Kidney epithelial cell (primary cell): Measurements from ENCODE around the gene KIF7. TPM values are rescaled to one million over a fixed set of nuclear protein-coding genes. Genes with fewer than 3 reads are reported as not detected.

Experiments used
- DNase-seq: peaks from one replicate; pipeline ENCODE4 v3.0.0-alpha.2; 2010; ENCODE audit warnings: low read depth
- H3K27me3 ChIP-seq: 2 replicates; pipeline ENCODE4 v1.6.0; 2011; ENCODE audit warnings: low read length; ENCODE audit not compliant: control insufficient read depth, insufficient read depth
- H3K36me3 ChIP-seq: 2 replicates; pipeline ENCODE4 v1.5.1; 2011; ENCODE audit warnings: low read length; ENCODE audit not compliant: control insufficient read depth, insufficient read depth
- H3K4me3 ChIP-seq: 2 replicates; pipeline ENCODE4 v1.5.1; 2011; ENCODE audit warnings: low read depth, mild to moderate bottlenecking, control low read depth, low read length
- total RNA-seq: library from RNA; depleted of rRNA; stranded (reverse); fragments of >200 nt; gene quantifications from 2 replicates; pipeline ENCODE4 v1.2.3, GENCODE V29; 2015
- TF ChIP-seq, protein P1 (sequence below): IDR thresholded peaks from 2 replicates; pipeline ENCODE4 v1.5.1; 2011; ENCODE audit warnings: mild to moderate bottlenecking, moderate library complexity, low read length, control low read depth, inconsistent platforms; ENCODE audit not compliant: insufficient read depth, poor library complexity, severe bottlenecking

KIF7 gene
- total RNA-seq, 1 donor from 2014 or later = 5.4 TPM

DNA sequence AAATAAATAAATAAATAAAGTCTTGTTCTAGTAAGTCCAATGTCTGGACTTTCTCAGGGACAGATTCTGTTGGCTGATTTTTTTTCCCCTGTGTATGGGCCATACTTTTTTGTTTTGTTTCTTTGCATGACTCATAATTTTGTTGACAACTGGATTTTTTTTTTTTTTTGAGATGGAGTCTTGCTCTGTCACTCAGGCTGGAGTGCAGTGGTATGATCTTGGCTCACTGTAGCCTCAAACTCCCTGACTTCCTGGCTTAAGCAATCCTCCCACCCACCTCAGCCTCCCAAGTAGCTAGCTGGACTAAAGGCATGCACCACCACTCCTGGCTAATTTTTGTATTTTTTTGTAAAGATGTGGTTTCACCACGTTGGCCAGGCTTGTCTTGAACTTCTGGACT is 41.1 kb downstream of the KIF7 start:
- DNase-seq = no peak
- TF ChIP-seq, protein P1, sequence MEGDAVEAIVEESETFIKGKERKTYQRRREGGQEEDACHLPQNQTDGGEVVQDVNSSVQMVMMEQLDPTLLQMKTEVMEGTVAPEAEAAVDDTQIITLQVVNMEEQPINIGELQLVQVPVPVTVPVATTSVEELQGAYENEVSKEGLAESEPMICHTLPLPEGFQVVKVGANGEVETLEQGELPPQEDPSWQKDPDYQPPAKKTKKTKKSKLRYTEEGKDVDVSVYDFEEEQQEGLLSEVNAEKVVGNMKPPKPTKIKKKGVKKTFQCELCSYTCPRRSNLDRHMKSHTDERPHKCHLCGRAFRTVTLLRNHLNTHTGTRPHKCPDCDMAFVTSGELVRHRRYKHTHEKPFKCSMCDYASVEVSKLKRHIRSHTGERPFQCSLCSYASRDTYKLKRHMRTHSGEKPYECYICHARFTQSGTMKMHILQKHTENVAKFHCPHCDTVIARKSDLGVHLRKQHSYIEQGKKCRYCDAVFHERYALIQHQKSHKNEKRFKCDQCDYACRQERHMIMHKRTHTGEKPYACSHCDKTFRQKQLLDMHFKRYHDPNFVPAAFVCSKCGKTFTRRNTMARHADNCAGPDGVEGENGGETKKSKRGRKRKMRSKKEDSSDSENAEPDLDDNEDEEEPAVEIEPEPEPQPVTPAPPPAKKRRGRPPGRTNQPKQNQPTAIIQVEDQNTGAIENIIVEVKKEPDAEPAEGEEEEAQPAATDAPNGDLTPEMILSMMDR = no peak
- H3K4me3 ChIP-seq = no peak overlapping the region
- peaks cover 2% of the 10 kb centered on the region for H3K36me3 ChIP-seq
- H3K27me3 ChIP-seq = no peaks in the 10 kb centered on the region

- TF ChIP-seq, protein P1 = no peak
- H3K27me3 ChIP-seq = no peaks in the 10 kb centered on the region
- no peak for DNase-seq
- H3K4me3 ChIP-seq = no peak overlapping the region
- peaks cover 2% of the 10 kb centered on the region for H3K36me3 ChIP-seq
Observed at GRCh38 chr15:89613031-89613430, 42.2 kb downstream of the KIF7 start.

- TF ChIP-seq, protein P1 = no peak
- H3K27me3 ChIP-seq = no peaks in the 10 kb centered on the region
- H3K36me3 ChIP-seq = peaks cover 2% of the 10 kb centered on the region
- H3K4me3 ChIP-seq = no peak overlapping the region
- DNase-seq = no peak
Observed at GRCh38 chr15:89611317-89611716, 44.0 kb downstream of the KIF7 start.

GRCh38 chr15:89599021-89599420 is 56.2 kb downstream of the KIF7 start:
- Histone ChIP-seq H3K27me3 (no peaks in the 10 kb centered on the region), H3K36me3 (peaks cover 2% of the 10 kb centered on the region), H3K4me3 (no peak overlapping the region)
- TF ChIP-seq, protein P1 = no peak
- DNase-seq = no peak

- no peaks in the 10 kb centered on the region for H3K36me3 ChIP-seq
- DNase-seq = no peak
- H3K4me3 ChIP-seq = no peak overlapping the region
- no peaks in the 10 kb centered on the region for H3K27me3 ChIP-seq
- TF ChIP-seq, protein P1 = no peak
Observed at GRCh38 chr15:89593018-89593417, 62.2 kb downstream of the KIF7 start.

GRCh38 chr15:89591834-89592233 is 63.4 kb downstream of the KIF7 start:
- no peaks in the 10 kb centered on the region for H3K36me3 ChIP-seq
- no peak overlapping the region for H3K4me3 ChIP-seq
- no peak for DNase-seq
- no peaks in the 10 kb centered on the region for H3K27me3 ChIP-seq
- TF ChIP-seq, protein P1 = no peak
